Anterior cingulate cortex (tissue), 58 donors: ENCODE results near the gene PTGDR2.
A peak's percentile ranks its signal among the peaks of the same experiment; 100 is the strongest.

ENCODE experiments used
- DNase-seq, 58 donors: peaks; one replicate each; lab custom pipeline; 2025; lab: John Stamatoyannopoulos, UW

The PTGDR2 gene

DNA sequence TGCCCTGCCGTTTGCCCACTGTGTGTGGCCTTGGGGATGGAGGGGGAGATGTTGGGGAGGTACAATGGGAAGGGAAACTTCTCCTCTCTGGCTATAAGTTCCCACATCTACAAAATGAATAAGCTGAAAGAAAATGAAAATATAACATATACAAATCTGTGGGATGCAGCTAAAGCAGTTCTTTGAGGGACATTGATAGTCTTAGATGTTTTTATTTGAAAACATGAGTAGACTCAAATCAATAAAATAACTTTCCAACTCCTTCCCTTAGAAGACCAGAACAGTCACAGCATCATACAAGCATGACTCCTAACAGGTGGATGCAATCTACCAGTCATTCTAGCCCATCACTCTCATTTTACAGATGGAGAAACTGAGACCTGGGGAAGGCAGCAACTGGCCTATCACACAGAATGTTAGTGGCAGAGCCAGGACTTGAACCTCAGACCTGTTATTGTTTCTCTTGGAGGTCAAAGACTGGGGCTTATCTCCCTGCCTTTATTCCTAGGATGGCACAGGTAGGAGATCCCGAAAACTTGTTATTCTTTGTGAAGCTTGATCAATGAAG is 39.1 kb downstream of the PTGDR2 start:
- DNase-seq: no peak

DNA sequence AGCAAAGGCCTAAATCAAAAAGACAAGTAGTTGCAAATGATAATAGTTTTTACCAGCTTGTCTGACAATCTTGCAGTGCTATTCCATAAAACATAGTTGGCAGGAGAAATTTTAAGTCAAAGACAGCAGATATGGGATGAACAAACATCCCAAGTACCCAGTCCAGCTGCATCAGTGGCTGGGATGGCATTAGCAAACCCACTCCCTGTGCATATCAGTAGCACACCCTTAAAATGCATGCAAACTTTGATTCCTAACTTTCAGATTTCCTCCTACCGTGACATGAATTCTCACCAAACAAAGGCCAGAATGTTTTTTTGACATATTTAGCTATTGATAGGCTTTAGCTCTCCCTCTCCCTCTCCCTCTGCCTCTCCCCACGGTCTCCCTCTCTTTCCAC is 41.6 kb downstream of the PTGDR2 start:
- no peak for DNase-seq

DNA sequence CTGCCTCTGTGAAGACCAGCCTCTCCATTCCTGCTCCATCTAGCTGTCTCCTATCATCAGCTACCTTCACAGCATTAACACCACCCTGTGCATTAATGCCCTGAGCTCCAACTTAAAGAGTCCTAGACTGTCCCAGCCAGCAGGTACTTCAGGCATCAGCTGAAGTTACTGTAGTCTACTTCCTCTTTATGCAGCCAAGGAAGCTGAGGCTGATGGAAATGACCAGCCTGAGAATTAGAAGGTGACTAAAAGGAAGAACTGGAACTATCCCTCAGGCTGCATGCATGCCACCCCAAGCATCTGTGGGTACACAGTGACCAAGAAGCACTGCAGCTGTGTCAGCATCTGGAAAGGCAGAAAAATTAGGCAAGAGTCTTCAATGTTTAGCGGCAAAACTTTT is 42.4 kb downstream of the PTGDR2 start:
- DNase-seq: no peak

DNA sequence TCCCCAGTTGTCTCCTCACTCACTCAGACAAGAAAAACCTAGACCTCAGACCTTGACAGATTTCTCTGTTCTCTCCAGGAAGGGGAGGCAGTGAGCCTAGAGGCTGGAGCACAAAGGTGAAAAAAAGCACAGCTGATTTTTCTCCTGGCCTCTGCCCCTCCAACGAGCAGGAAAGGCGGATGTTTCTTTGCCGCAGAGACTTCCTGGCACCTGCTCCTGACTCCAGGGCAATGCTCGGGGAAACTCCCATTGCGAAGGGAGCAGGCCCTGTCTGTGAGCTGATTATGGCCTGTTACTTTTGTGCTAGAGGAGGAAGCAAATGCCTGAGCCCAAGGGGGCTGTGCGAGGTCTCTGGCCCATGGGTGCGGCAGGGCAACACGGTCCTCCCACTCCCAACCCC is 45.2 kb downstream of the PTGDR2 start:
- no peak for DNase-seq

DNA sequence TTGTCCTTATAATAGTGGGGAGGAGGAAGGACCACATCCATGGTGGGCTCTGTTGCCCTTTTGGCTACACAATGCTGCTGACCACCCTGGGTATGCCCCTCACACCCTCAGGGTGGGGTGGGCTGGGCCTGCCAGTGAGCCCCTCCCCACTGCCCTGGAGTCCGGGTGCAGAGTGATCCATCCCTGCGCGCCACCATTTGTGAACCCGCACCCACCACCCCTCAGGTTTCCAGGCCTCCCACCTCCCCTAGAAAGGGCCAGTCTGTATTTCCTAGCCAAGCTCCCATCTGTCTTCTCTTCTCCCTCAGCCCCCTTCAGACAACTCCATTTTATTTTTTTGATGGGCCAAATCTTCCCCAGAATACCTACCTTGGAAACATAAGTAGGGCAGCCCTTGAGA is 45.6 kb downstream of the PTGDR2 start:
- DNase-seq: no peak

DNA sequence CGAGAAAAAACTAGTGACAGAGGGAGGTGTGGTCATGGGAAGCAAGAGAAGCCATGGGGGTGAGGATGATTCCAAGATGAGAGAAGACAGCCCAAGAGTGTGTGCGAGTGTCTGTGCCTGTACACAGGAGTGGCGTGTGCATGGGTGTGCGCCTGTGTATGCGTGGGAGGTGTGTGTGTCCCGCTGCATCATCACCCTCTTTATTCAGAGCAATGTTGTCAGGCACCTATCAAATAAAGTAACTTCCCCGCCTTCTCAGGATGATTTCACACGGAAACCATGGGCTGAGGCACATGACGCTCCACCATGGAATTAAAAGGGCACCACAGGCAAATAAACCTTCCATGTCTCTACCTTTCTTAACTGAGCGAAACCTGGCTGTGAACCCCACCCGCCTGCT is 46.1 kb downstream of the PTGDR2 start:
- DNase-seq: peak in 3 of 58 donors; percentile 4 to 21 (median 15)

DNA sequence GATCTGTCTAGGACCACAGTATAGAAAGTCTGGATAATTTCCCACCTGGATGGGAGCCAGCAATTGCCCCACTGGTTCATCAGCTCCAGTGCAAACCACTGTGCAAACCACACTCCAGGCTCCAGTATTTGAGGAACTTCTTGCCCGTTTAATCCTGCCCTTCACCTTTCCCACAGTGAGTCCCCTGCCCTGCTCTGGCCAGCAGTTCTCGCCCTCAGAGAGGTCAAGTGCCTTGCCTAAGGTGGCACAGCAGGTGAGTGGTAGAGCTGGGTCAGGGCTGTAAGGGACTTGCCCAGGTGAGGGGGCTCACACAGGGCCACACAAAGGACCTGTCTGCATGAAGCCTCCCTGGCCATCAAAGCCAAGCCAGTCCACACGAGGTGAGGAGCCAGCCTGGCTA is 46.5 kb downstream of the PTGDR2 start:
- no peak for DNase-seq

DNA sequence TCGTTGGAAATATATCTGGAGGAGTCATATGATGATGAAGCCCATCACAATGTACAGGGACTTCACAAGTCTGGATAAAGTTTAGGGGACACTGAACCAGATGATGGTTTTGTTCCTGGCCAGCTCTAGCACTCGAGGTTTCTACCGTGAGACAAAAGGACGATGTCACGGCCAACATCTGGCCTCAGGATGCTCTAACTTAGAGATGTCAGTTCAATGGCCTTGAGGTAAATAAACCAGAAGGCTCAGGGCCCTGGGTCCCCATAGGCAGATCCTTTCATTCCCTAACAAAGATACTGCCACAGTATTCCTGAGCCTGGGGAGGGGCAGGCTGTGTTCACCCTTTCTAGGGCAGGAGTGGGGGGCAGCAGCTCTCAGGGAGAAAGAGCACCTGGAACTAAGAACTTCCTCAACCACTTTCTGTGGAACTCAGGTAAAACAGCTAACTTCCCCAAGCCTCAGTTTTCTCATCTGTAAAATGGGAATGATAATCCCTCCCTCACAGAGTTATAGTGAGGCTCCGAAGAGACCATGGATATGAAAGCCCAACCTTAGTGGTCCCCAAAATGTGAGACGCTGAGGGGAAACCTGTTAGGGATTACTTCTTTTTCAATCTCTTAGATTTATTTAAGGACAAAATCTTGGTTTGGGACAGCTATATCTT is 52.3 kb downstream of the PTGDR2 start:
- DNase-seq: no peak

DNA sequence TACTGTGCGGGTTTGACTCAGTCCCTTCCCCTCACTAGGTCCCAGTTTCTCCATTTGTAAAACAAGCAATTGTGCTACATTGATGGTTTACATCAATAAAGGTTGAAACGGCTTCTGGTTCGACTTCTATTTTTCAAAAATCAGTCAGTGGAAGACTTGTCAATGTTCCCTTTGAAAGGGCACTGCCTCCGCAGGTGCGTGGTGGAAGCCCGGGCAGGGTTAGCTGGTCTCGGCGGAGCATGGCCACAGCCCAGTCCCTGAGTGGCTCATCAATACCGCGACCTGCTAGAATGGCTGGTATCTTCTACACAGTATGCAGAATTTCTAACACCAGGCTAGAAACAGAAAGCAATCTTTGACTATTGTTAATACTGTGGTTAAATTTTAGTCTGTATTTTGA is 54.6 kb downstream of the PTGDR2 start:
- no peak for DNase-seq
